Muscle of arm (tissue), 12 donors: ENCODE data around the gene APBB1. TPM values are rescaled to one million over a fixed set of nuclear protein-coding genes. Genes with fewer than 3 reads are reported as not detected.

Experiments
- DNase-seq: peaks from one replicate; pipeline ENCODE4 v3.0.0-alpha.2; 2013
- polyA plus RNA-seq, 12 donors: library from polyadenylated mRNA; unstranded; fragments of 120-200 nt; gene quantifications; one replicate each; pipeline ENCODE4 v1.2.1, GENCODE V29; 2013; ENCODE audit not compliant: insufficient read length in 12 of 12

The APBB1 gene
- polyA plus RNA-seq, 12 donors: 20.5 to 32.5 (median 28.1) TPM; not detected in 1

GRCh38 chr11:6420677-6421076 is 1.8 kb upstream of the APBB1 start:
- DNase-seq: no peak

- peak; percentile 21 for DNase-seq
Observed at GRCh38 chr11:6418557-6419008, 311 bp downstream of the APBB1 start.

GRCh38 chr11:6417907-6418556 is 862 bp downstream of the APBB1 start:
- no peak for DNase-seq

GRCh38 chr11:6415797-6416196 is 3.1 kb downstream of the APBB1 start:
- DNase-seq: no peak

- DNase-seq: no peak
Observed at GRCh38 chr11:6414874-6415328, 4.0 kb downstream of the APBB1 start.

- DNase-seq: no peak
Observed at GRCh38 chr11:6413791-6414201, 5.1 kb downstream of the APBB1 start.

GRCh38 chr11:6411594-6412031 is 7.3 kb downstream of the APBB1 start:
- DNase-seq: no peak

- DNase-seq: no peak
Observed at GRCh38 chr11:6410695-6411430, 8.0 kb downstream of the APBB1 start.

- DNase-seq: no peak
Observed at GRCh38 chr11:6406370-6406769, 12.5 kb downstream of the APBB1 start.

GRCh38 chr11:6405846-6406245 is 13.0 kb downstream of the APBB1 start:
- DNase-seq: no peak

- DNase-seq: peak; percentile 21
Observed at GRCh38 chr11:6405052-6405667, 13.7 kb downstream of the APBB1 start.

- DNase-seq: no peak
Observed at GRCh38 chr11:6404342-6405051, 14.4 kb downstream of the APBB1 start.

GRCh38 chr11:6403539-6403938 is 15.4 kb downstream of the APBB1 start:
- no peak for DNase-seq

GRCh38 chr11:6402561-6402981 is 16.3 kb downstream of the APBB1 start:
- DNase-seq: no peak

- no peak for DNase-seq
Observed at GRCh38 chr11:6402061-6402470, 16.8 kb downstream of the APBB1 start.

GRCh38 chr11:6401464-6401863 is 17.4 kb downstream of the APBB1 start:
- DNase-seq: no peak

GRCh38 chr11:6400431-6401345 is 18.2 kb downstream of the APBB1 start:
- DNase-seq: no peak

GRCh38 chr11:6397636-6398035 is 21.3 kb downstream of the APBB1 start:
- no peak for DNase-seq

GRCh38 chr11:6397156-6397555 is 21.7 kb downstream of the APBB1 start:
- no peak for DNase-seq

- DNase-seq: no peak
Observed at GRCh38 chr11:6395470-6396060, 23.3 kb downstream of the APBB1 start.
